HTR-8/SVneo (cell line): Measurements from ENCODE around the gene CCNYL1.
"Not testable (repeated sequence)": the region's sequence is repeated elsewhere in the genome, so short reads cannot be mapped to it uniquely, and the experiment has no call there.

ENCODE experiments used
- DNase-seq: peaks from one replicate; pipeline ENCODE4 v3.0.0; 2011; ENCODE audit warnings: low spot score, mixed read lengths; ENCODE audit not compliant: insufficient read length
- FAIRE-seq: peaks from 2 replicates; lab custom pipeline; 2011; peaks lifted over from hg19 to GRCh38; lab: Jason Lieb, UNC

CCNYL1 gene

DNA sequence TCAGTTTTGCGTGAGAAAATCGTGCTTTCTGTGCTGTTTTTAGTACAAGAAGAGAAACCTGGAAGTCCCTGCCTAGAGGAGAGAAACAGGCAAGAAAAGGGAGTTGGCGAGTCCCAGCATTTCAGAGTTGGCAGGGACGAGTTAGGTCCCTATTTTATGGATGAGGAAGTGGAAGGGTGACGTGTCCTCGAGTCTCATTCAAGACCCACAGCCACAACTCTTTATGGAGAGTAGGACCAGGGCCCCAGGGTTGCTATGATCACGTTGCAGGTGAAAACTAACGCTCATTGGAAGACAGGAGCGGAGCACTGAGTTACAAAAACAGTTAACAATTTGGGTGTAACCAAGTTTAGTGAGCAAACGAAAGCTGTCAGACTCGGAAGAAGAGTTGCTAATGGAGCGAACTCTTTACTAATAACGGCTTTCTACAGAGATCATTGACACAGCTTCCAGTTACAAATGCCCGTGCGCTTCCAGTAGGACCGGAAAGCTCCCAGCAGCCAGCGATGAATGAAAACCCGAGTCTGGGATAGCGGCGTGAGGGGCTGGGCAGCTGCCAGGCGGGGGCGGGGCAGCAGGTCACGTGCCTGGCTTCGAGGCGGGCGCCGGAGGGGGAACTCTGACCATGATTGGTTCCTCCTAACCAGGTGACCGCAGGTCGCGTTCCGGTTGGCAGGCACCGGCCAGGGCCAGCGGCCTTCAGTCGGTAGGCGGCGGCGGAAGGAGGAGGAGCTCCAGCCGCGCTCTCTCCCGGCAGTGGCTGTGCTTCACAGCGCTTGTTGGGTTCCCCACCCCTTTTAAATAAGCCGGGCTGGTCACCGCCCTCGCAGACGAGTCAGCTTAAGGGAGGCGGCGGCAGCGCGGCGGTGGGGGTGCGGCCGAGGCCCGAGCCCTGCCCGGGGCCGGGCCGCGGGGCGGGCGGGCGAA is at the start of gene CCNYL1:
Gene CCNYL1 (plus strand): TSS at position 827 of the 927 bp plus-strand sequence. CDS start 257 bp downstream, outside the sequence.
- FAIRE-seq (peak; percentile 98), DNase-seq (peak; percentile 99)

DNA sequence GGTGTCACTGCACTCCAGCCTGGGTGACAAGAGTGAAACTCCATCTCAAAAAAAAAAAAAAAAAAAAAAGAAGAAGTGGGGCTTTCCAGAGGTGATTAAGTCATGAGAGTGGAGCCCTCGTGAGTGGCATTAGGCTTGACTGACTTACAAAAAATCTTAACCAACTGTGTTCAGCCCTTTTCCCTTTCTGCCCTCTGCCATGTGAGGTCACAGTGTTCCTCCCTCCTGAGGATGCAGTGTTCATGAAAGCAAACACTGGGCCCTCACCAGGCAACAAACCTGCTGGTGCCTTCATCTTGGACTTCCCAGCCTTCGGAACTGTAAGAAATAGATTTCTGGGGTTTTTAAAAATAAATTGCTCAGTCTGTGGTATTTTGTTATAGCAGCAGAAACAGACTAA is 49.2 kb upstream of the CCNYL1 start:
- DNase-seq, result no peak
- no peak for FAIRE-seq

DNA sequence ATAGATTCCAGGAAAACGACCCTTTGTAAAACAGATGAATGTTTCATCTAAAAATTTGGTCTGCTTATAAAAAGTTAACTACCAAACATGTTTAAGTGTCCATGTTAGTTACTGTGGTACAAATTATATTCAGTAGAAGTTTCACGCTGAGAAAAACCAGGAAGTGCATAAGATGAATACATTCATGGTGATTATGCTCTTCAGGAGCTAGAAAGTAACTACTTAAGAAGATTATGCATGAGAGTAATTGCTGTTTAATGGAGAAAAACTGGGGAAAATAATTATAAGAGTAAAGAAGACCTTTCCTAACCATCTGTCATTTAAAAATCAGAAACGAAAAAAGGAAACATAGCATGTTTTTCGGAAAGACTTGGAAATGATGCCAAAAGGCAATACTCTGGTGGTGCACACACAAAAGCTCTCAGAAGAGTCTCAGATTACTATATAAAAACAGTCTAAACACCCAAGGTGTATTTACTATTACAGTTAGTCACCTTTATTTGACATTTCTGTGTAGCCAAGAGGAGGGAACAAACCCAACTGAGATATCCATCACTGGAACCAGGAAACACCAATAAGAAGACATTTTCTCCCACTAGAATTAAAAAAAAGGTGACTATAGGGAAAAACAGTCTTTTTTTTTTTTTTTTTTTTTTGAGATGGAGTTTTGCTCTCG is 47.4 kb upstream of the CCNYL1 start:
- DNase-seq, result no peak
- FAIRE-seq, result no peak

DNA sequence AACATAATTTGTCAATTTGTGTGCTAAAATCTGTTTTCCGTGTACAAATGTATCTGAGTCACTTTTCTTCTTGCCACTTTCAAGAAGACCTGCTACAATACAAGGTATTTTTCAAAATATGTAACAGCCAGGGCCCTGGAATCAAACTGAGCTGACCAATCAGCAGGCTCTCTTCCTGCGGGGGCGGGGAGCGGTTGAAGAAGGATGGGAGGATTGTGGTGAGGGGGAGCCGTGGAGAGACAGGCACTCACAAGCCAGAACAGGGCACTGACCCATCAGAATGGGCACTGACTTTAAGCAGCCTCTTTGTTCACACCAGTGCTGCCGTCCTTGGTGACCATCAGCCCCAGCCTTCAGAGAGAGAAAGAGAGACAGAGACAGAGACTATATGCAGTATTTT is 40.6 kb upstream of the CCNYL1 start:
- DNase-seq, result no peak
- FAIRE-seq, result no peak

DNA sequence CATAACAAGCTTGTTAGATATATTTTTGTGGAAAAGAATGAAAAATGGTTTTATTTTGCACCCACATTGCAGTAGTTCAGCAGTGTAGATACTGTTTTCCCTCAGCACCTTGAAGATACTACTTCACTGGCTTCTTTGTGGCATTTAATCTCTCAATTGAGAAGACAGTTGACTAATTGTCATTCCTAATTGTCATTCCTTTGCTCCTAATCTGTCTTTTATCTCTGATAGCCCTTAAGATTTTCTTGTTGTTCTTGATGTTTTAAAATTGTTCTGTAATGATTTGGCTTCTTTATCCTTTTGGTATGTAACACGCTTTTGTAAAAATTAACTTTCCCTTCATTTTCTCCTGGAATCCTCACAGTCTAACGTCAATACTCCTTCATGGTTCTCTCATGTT is 38.0 kb upstream of the CCNYL1 start:
- DNase-seq (no peak), FAIRE-seq (no peak)

DNA sequence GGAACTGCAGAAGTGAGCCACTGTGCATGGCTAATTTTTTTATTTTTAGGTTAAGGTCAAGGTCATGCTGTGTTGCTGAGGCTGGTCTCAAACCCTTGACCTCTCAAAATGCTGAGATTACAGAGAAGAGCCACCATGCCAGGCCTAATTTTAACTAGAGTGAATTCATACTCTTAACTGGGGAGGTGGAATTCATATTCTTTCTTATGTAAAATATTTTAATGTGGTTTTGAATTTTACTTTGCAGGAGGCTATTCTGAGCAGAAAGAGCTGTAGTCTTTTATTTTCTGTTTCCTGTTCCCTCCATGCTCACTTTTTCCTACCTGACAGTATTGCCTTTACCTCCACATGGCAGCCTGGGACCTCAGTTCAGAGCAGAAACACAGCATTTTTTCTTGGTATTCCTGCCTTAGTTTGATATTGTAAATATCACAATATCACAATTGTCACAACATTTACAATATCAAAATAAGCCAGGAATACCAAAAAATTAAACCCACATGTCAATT is 37.1 kb upstream of the CCNYL1 start:
- no peak for FAIRE-seq

DNA sequence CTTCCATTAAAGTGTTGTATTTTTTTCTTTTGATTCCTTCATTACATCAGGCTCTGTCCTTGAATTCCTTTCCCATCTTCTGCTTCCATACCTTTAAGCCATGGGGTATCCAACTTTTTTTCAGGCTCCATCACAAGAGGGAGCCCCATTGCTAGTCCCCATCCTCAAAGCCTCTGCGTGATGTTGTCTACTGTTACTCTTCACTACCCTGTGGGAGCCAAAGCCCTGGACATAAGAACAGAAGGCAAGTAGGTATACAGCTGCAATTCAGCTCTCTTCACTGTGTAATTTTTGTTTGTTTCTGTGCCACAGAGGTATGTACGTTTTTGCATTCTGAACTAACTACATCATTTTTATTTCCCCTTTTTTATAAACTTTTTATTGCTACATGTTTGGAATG is 36.6 kb upstream of the CCNYL1 start:
- no peak for DNase-seq
- no peak for FAIRE-seq

More for the DNA sequence above, 37.1 kb upstream of the CCNYL1 start:
- no peak for DNase-seq

DNA sequence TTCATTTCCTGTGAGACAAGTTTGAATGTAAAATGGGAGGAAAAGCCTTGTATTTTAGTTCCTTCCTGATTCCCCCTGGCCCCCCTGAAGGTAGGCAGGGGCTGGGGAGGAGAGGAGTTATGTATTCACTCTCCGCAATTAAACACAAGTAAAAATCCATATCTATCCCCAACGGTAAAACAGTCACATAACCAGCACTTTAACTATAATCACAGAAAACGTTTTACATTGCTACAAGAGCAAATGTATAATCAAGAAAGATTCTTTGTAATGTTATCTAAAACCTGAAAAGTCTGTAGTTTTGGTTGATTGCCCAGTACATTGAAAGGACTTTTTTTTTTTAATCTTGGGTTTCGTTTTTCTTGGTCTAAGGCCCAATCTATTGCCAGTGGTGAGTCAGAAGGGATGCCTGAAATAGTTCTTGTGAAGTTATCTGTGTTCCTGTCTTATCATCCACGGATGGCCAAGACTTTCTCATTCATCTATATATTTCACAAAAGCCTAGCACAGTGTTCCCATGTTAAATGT is 34.5 kb upstream of the CCNYL1 start:
- FAIRE-seq (no peak), DNase-seq (peak; percentile 57)

DNA sequence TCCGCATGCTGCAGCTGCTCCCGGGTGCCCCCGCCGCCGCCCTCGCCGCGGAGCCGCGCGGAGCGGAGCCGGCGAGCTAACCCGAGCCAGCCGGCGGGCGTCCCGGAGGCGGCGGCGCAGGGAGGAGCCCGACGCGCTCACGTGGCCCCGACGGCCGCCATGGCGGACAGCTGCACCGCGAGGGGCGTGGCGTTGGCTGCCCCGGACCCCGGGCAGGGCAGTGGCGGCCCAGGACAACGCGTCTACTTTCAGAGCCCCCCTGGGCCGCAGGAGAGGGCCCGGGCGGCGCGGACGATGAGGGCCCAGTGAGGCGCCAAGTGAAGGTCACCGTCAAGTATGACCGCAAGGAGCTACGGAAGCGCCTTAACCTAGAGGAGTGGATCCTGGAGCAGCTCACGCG is 30.0 kb upstream of the CCNYL1 start:
- DNase-seq (no peak), FAIRE-seq (no peak)

DNA sequence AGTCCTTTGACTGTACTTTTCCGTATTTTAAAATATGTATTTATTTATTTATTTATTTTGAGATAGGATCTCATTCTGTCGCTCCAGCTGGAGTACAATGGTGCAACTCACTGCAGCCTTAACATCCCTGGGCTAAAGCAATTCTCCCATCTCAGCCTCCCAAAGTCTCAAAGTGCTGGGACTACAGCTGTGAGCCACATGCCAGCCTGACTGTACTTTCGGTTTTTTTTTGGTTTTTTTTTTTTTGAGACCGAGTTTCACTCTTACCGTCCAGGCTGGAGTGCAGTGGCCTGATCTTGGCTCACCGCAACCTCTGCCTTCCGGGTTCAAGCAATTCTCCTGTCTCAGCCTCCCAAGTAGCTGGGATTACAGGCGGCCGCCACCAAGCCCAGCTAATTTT is 28.9 kb upstream of the CCNYL1 start:
- FAIRE-seq, result no peak
- no peak for DNase-seq

DNA sequence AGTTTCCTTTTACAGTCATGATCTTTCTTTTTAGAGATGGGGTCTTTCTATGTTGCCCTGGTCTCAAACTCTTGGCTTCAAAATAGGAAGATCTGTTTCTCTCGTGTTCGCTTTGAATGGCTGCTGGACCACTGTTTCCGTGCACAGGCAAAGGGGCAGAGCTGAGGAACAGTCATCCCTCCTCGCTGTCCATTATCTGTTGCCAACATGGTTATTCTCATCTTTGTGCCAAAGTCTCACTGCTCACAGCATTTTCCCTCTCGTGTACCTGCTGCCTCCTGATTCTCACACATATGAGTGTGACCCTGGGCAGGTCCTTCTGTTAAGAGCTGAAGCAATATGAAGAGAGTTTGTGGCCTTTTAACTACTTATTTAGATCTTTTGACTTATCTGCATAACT is 28.0 kb upstream of the CCNYL1 start:
- DNase-seq, result no peak
- FAIRE-seq, result no peak

DNA sequence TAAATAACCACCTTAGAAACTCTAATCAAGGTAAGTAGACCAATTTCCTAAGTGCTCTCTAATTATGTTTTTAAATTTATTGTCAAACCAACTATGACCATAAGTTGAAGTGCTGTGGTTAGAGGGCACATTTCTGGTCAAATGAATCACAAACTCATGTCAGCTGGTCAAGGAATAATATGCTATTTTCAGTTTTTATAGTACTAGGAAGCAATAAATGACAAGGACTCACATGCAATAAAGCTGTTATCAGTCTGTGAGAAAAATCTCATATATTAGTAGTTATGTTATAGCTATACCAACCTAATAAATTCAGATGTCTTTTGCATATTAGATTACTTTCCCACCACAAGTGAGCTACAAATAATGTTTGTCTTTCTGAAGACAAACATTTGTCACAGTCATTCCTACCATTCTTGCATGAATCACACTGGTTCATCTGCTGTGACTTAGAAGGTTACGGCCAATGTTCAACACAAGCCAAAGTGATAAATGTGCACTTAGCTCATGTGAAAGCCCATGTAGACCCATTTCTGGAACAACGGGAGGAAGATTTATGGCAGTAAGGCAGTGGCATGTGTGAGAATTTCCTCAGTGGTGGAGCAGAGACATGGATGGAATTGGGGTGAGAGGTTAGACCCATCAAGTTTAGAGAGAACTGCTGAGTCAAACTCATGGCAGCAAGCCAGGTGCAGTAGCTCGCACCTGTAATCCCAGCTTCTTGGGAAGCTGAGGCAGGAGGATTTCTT is 27.4 kb upstream of the CCNYL1 start:
- DNase-seq, result peak; percentile 66
- FAIRE-seq, result peak; percentile 94

DNA sequence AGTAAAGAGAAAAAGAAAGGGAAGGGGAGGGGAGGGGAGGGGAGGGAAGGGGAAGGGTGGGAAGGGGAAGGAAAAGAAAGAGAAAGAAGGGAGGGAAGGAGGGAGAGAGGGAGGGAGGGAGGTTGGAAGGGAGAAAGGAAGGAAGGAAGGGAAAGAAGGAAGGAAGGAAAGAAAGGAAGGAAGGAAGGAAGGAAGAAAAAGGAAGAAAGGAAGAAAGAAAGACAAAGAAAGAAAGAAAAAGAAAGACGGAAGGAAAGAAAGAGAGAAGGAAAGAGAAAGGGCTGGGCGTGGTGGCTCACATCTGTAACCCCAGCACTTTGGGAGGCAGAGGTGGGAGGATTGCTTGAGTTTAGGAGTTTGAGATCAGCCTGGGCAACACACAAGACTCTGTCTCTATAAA is 24.6 kb upstream of the CCNYL1 start:
- DNase-seq, result no peak
- no peak for FAIRE-seq

DNA sequence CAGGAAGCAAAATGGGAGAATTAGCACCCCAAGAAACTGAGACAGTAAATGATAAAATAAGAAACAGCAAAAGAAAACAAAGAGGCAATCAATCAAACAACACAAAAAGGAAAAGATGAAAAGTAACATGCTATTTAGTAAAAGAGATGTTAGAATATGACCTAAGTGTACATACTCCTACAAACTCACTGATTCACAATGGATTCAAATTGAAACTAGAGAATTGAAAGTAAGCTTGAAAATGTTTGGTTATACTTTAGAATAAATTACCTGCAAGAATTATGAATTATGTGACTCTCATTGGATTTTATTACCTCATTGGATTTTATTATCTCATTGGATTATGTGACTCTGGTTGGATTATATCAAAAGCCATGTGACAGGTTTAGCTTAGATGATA is 22.8 kb upstream of the CCNYL1 start:
- DNase-seq, result no peak
- no peak for FAIRE-seq

DNA sequence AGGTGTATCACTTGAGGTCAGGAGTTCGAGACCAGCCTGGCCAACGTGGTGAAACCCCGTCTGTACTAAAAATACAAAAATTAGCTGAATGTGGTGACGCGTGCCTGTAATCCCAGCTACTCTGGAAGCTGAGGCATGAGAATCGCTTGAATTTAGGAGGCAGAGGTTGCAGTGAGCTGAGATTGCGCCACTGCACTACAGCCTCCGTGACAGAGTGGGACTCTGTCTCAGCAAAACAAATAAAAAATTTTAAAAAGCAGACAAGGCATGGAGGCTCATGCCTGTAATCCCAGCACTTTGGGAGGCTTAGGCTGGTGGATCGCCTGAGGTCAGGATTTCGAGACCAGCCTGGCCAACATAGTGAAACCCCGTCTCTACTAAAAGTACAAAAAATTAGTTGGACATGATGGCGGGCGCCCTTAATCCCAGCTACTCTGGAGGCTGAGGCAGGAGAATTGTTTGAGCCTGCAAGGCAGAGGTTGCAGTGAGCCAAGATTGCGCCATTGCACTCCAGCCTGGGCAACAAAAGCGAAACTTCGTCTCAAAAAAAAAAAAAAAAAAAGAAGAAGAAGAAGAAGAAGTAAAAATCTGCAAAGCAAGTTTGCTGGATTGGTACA is 20.5 kb upstream of the CCNYL1 start:
- FAIRE-seq, DNase-seq: not testable (repeated sequence)

DNA sequence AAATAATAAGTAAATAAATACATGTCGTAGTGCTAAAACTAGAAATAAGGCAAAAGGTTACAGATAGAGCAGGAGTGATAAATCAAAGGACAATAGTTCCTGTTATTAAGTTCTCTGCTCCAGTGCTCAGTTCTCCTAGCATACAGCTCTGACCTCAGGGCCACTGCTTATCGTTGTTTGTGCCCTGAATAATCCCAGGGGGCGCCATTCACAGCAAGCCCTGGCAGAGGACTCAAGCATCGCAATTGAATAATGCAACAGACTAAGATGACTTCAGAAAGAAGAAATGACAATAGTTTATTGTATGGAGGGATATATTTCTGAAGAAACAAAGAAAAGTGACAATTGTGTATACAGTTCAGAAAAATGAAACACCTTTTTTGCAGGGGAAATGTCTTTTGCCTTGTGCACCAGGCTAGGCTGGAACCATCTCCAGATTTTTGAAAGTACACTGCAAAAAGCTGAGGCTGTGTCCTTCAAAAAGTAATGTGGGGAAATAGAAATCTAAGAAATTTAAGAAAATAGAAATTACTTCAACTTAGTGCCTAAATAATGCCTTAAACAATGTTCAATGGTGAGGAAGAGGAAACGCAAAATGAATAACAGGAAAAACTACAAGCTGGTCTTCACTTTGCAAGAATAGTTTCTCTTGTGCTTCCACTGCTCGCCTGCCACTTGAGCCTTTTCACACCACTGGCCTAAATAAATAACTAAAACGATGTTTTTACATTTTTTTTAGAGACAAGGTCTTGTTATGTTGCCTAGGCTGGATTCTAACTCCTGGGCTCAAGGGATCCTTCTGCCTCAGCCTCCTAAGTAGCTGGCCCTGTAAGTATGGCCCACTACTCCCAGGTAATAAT is 19.0 kb upstream of the CCNYL1 start:
- FAIRE-seq (no peak), DNase-seq (peak; percentile 35)

DNA sequence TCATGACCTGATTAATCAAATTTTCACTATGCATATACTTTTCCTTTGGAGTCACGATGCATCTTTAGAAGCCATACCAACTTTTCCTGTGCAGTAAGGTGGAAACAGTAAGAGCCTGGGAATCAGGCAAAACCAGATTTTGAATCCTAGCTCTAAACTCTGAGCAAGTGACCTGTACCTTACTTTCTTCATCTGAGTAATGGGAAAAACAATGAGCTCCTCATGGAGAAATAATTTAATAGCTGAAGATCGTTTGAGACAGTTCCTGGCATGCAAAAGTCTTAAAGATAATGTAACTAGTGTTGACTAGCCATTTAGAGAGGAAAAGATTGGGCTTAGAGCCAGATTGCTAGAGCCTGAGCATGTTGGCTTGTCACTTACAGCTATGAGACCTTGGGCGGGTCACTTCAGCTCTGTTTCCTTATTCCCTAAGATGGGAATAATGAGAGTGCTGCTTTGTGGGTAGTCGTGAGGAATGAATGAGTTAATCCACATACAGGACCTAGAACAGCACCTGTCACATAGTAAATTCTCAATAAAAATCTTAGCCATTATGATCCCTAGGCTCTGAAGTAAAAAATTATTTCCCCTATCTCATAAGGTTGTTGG is 17.7 kb upstream of the CCNYL1 start:
- DNase-seq (no peak), FAIRE-seq (no peak)

DNA sequence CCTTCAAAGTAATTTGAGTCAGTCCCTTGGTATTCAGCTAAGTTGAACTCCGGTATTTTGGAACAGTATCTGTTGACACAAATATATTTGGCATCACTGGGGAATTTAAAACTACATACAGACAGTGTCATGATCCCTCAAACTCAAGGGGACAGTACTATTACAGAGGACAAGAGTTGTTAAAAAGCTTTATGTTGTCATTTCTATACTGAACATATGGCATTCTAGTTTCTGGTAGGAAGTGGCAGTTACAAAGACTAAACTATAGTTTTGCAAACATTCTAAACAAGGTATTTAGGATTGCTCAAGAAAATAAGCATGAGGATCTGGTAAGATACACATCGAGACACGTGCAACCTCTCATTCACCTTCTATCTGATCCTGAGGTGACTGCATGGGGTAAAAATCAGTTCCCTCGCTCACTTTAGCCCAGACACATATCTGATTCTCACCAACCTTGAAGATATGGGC is 16.6 kb upstream of the CCNYL1 start:
- FAIRE-seq (no peak), DNase-seq (no peak)
